GM12878 (cell line): ENCODE results near the gene SNX32. TPM values are rescaled to one million over a fixed set of nuclear protein-coding genes. Genes with fewer than 3 reads are reported as not detected.

Experiments used
- BCL11A ChIP-seq: IDR thresholded peaks from 2 replicates; pipeline ENCODE4 v1.6.1; 2011; ENCODE audit warnings: low read depth, low read length
- CBX5 ChIP-seq: sonication (generic); IDR thresholded peaks from 2 replicates; pipeline ENCODE4 v1.6.1; 2016; ENCODE audit warnings: low read depth, moderate library complexity, mild to moderate bottlenecking, inconsistent platforms
- CREB1 ChIP-seq: IDR thresholded peaks from 2 replicates; pipeline ENCODE4 v1.6.1; 2012; ENCODE audit warnings: low read depth, mild to moderate bottlenecking, inconsistent platforms
- ESRRA ChIP-seq: IDR thresholded peaks from 2 replicates; pipeline ENCODE4 v1.6.1; 2012; ENCODE audit warnings: mild to moderate bottlenecking, low read length, improper control_type of control experiment
- FOS ChIP-seq: IDR thresholded peaks from 3 replicates; pipeline ENCODE4 v1.6.1; 2011; ENCODE audit warnings: borderline replicate concordance; ENCODE audit not compliant: insufficient read length; ENCODE audit errors: extremely low read depth
- IKZF1 ChIP-seq: fragments of 450-650 bp; conservative IDR thresholded peaks from 2 replicates; pipeline ENCODE4 v1.6.1; 2017; ENCODE audit warnings: antibody characterized with exemption, mild to moderate bottlenecking
- IKZF2 ChIP-seq, 2 experiments: fragments of 450-650 bp; IDR thresholded peaks; 2 replicates each; pipeline ENCODE4 v1.6.1; 2017; ENCODE audit warnings: mild to moderate bottlenecking in 2 of 2, moderate library complexity in 2 of 2
- IRF5 ChIP-seq: fragments of 450-650 bp; IDR thresholded peaks from 2 replicates; pipeline ENCODE4 v1.6.1; 2017; ENCODE audit warnings: borderline replicate concordance
- NBN ChIP-seq: fragments of 450-650 bp; IDR thresholded peaks from 2 replicates; pipeline ENCODE4 v1.6.1; 2016
- NFYB ChIP-seq: IDR thresholded peaks from 2 replicates; pipeline ENCODE4 v1.6.1; 2011; ENCODE audit warnings: low read depth, mild to moderate bottlenecking, low read length, improper control_type of control experiment, moderate library complexity; ENCODE audit not compliant: insufficient read depth
- NR2C1 ChIP-seq: fragments of 450-650 bp; IDR thresholded peaks from 2 replicates; pipeline ENCODE4 v1.6.1; 2017; ENCODE audit warnings: antibody characterized with exemption, mild to moderate bottlenecking, moderate library complexity
- PAX5 ChIP-seq: IDR thresholded peaks from 2 replicates; pipeline ENCODE4 v1.6.1; 2011; ENCODE audit warnings: low read depth, low read length, borderline replicate concordance
- PML ChIP-seq: IDR thresholded peaks from 2 replicates; pipeline ENCODE4 v1.6.1; 2012; ENCODE audit warnings: low read length, inconsistent platforms
- RAD21 ChIP-seq: IDR thresholded peaks from 2 replicates; pipeline ENCODE4 v1.6.1; 2011; ENCODE audit warnings: mild to moderate bottlenecking, low read depth, low read length, moderate library complexity; ENCODE audit not compliant: insufficient read depth
- RCOR1 ChIP-seq: conservative IDR thresholded peaks from 2 replicates; pipeline ENCODE4 v1.6.1; 2012; ENCODE audit warnings: low read depth, low read length, improper control_type of control experiment
- SKIL ChIP-seq: fragments of 450-650 bp; IDR thresholded peaks from 2 replicates; pipeline ENCODE4 v1.6.1; 2017; ENCODE audit warnings: mild to moderate bottlenecking, low read depth, inconsistent platforms; ENCODE audit not compliant: poor library complexity, severe bottlenecking
- SPI1 ChIP-seq: IDR thresholded peaks from 2 replicates; pipeline ENCODE4 v1.6.1; 2011; ENCODE audit warnings: low read depth, mild to moderate bottlenecking, low read length, moderate library complexity, borderline replicate concordance; ENCODE audit not compliant: insufficient read depth
- TCF12 ChIP-seq: IDR thresholded peaks from 2 replicates; pipeline ENCODE4 v1.6.1; 2011; ENCODE audit warnings: low read depth, mild to moderate bottlenecking, low read length
- USF2 ChIP-seq: IDR thresholded peaks from 2 replicates; pipeline ENCODE4 v1.6.1; 2011; ENCODE audit warnings: low read depth, low read length, improper control_type of control experiment, borderline replicate concordance
- YBX1 ChIP-seq: fragments of 450-650 bp; IDR thresholded peaks from 2 replicates; pipeline ENCODE4 v1.6.1; 2016; ENCODE audit warnings: antibody characterized with exemption
- ZNF207 ChIP-seq: fragments of 450-650 bp; IDR thresholded peaks from 2 replicates; pipeline ENCODE4 v1.6.1; 2014; ENCODE audit warnings: antibody characterized with exemption, mild to moderate bottlenecking, borderline replicate concordance
- ZNF274 ChIP-seq: IDR thresholded peaks from one replicate; pipeline ENCODE4 v1.8.0; 2011; ENCODE audit not compliant: insufficient read length, insufficient read depth
- ZNF622 ChIP-seq: fragments of 450-650 bp; IDR thresholded peaks from 2 replicates; pipeline ENCODE4 v1.6.1; 2017; ENCODE audit warnings: mild to moderate bottlenecking, inconsistent platforms
- ZNF687 ChIP-seq: fragments of 450-650 bp; IDR thresholded peaks from 2 replicates; pipeline ENCODE4 v1.6.1; 2017; ENCODE audit warnings: mild to moderate bottlenecking, moderate library complexity
- polyA plus RNA-seq, 11 experiments: library from polyadenylated mRNA; depleted of rRNA in 4 of 11; unstranded in 6 of 11; stranded (reverse) in 5 of 11; fragments of >200 nt; fragmentation: Nextera tagmentation in 4 of 11; fragmentation: Illumina TruSeq in 1 of 11; extraction: Ambion mirVana in 4 of 11; extraction: Trizol in 1 of 11; gene quantifications; 1 replicate in 1 of 11; 2 replicates in 10 of 11; pipeline versions ENCODE4 v1.2.1 to v1.2.3, GENCODE V29; 2011 to 2016; ENCODE audit warnings: inconsistent platforms in 2 of 11, missing spikeins in 2 of 11, low read depth in 1 of 11
- total RNA-seq, 4 experiments: library from RNA; depleted of rRNA in 3 of 4; stranded (reverse); fragments of >200 nt in 3 of 4; fragmentation: Illumina TruSeq in 1 of 4; extraction: Trizol in 1 of 4; gene quantifications; 2 replicates each; pipeline versions ENCODE4 v1.2.1 to v1.2.3, GENCODE V29; 2013 to 2021

Gene SNX32
- total and polyA plus RNA-seq, 10 of the 15 experiments (the other 5 are each of a cell fraction or from before 2014, with no cell fraction given): 0.04 to 1.5 (median 0.11) TPM; not detected in 1

GRCh38 chr11:65859095-65859811 lies 25.5 kb downstream of the SNX32 start (continued):
- TF ChIP-seq RCOR1 (no peak), ZNF274 (no peak), NFYB (peak; percentile 54; the same call in 1 of the 2 replicates), ZNF687 (no peak; the same call in 1 of the 2 replicates), YBX1 (no peak), CBX5 (no peak), PML (no peak), PAX5 (no peak), SKIL (no peak), TCF12 (0 out of 2 replicates have a peak, but pooled peaks have one; percentile 47), IKZF2 (IDR thresholded peaks at IDR 0.05) (no peak), CREB1 (no peak), NR2C1 (no peak), BCL11A (no peak), SPI1 (peak; percentile 43; the same call in 1 of the 2 replicates), USF2 (no peak), ESRRA (no peak), ZNF207 (peak; percentile 7; the same call in 1 of the 2 replicates), IRF5 (no peak), ZNF622 (no peak), FOS (no peak), NBN (no peak), IKZF1 (no peak), RAD21 (no peak)
